RCC 7860 (cell line): ENCODE measurements around the gene DHRS11.

ENCODE experiments used
- DNase-seq: peaks from one replicate; pipeline ENCODE4 v3.0.0-alpha.2; 2015; ENCODE audit warnings: low spot score
- FAIRE-seq: peaks from 2 replicates; lab custom pipeline; 2012; peaks lifted over from hg19 to GRCh38; lab: Jason Lieb, UNC

DHRS11 gene, protein sequence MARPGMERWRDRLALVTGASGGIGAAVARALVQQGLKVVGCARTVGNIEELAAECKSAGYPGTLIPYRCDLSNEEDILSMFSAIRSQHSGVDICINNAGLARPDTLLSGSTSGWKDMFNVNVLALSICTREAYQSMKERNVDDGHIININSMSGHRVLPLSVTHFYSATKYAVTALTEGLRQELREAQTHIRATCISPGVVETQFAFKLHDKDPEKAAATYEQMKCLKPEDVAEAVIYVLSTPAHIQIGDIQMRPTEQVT

GRCh38 chr17:36591434-36592315 lies at the start of gene DHRS11:
TSS of gene DHRS11 (plus strand) at chr17:36591879. CDS start at chr17:36592010, 131 bp downstream.
- DNase-seq: peak; percentile 51
- FAIRE-seq: no peak

GRCh38 chr17:36542755-36543154 lies 48.9 kb upstream of the DHRS11 start:
- FAIRE-seq (no peak), DNase-seq (no peak)

- DNase-seq (peak; percentile 42), FAIRE-seq (no peak)
Observed at GRCh38 chr17:36544044-36544306, 47.7 kb upstream of the DHRS11 start.

GRCh38 chr17:36544307-36545076 lies 47.2 kb upstream of the DHRS11 start, which contains the start of gene GGNBP2:
TSS of gene GGNBP2 (plus strand) at chr17:36544919. CDS start at chr17:36545725, 806 bp downstream.
- peak; percentile 83 for DNase-seq

GRCh38 chr17:36545077-36545464 lies 46.6 kb upstream of the DHRS11 start:
- FAIRE-seq: no peak
- DNase-seq: no peak

More at GRCh38 chr17:36544307-36545076, 47.2 kb upstream of the DHRS11 start, which contains the start of gene GGNBP2:
- FAIRE-seq: no peak

- DNase-seq (peak; percentile 92), FAIRE-seq (no peak)
Observed at GRCh38 chr17:36545465-36546417, 45.9 kb upstream of the DHRS11 start.

DNA sequence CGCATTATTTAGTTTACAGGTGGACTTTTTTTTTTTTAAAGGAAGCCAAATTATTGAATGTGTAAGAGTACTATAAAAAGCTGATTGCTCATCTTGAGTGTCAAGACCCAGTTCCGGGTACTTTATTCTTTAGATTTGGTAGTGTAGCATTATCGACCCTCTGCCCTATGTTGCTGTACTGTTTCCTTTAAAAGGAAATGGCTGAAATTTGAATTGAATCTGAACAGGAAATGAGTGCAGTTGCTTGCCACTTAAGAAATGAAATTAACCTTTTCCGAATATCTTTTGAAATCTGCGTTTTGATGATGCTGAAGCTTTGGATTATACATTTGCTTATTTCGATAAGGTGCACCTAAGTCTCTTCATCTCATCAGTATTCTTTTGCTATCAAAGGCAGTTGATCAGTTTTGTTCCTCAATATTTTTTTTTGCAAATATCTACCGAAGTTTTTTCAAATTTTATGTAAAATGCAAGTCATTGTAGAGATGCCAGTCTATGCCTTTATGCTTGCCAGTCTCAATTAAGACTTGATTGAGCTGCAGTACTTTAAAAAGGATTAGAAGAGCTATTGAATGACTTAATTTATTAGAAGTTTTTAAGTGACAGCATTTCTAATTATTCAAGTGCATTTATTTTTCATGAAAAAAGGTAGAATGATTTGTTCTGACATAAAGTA lies 45.1 kb upstream of the DHRS11 start:
- no peak for FAIRE-seq
- no peak for DNase-seq

- DNase-seq: no peak
- FAIRE-seq: no peak
Observed at GRCh38 chr17:36547776-36548175, 43.9 kb upstream of the DHRS11 start.

GRCh38 chr17:36550491-36551417 lies 40.9 kb upstream of the DHRS11 start:
- DNase-seq (no peak), FAIRE-seq (no peak)

- DNase-seq (no peak), FAIRE-seq (no peak)
Observed at GRCh38 chr17:36553459-36553858, 38.2 kb upstream of the DHRS11 start.

DNA sequence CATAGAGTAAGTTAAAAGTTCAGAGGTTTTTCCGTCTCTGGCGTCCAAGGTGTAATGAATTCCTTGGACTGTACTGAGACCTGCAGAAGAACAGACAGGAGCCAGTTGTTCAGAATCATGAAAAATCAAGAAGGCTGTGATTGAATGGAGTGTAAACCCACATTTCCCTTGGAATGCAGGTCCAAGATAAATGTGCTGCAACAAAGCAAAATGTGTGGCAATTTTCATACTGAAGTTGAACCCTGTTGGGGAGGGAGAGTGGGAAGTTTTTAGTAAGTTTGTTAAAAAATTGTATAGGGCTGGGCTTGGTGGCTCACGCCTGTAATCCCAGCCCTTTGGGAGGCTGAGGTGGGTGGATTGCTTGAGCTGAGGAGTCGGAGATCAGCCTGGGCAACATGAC lies 25.6 kb upstream of the DHRS11 start:
- DNase-seq (no peak), FAIRE-seq (no peak)

DNA sequence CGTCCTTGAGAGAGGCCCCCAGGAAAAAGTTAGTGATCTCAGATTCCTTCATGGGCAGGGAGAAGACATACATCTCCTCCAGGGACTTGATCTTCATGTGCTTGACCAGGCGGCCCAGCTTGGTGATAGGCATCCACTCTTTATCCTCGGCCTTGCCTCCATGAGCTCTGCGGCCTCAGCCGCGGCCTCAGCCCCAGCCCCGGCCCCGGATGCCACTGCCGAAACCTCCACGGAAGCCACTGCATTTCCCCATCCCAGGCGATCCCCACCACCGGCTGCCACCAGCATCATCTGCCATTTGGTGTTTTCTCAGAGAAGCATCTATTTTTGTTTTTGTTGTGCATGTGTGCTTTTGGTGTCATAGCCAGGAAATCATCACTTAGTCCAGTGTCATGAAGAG lies 16.7 kb upstream of the DHRS11 start:
- FAIRE-seq (no peak), DNase-seq (no peak)

GRCh38 chr17:36576793-36577192 lies 14.9 kb upstream of the DHRS11 start:
- FAIRE-seq: no peak
- no peak for DNase-seq

DNA sequence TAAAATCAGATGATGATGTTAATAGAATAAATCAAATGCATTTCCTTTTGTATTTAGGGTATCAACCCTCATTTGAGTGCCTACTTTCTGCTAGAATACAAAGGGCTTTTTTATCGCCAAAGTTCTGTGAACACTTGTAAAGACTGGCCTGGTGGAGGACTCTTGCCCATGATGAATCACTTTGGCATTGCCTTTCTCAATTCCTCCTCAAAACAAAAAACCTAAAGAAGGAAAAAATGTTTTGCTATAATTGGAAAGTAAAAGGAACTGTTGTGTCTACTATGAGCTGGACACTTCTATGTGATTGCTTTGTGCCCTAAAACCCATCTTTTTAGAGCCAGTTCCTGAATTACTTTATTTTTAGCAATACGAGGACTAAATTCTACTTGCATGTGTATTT lies 13.0 kb upstream of the DHRS11 start:
- FAIRE-seq: no peak
- no peak for DNase-seq

DNA sequence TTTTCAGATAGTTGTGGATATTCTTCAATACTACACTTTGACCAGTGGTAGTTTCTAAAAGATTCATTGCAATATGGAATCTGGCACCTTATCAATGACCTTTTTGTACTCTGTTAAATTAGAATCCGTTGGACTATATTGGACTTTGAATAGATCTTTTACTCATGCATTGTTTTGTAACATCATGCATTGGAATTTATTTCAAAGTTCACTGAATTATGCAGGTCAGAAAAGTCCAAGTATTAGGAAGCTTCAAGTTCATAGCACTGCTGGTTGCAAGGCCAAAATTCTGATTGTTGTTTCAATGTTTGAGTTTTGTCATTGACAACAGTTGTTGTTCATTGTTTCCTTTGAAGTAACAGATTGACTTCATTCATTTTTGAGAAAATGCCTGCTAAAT lies 7.9 kb upstream of the DHRS11 start:
- DNase-seq: no peak
- no peak for FAIRE-seq

DNA sequence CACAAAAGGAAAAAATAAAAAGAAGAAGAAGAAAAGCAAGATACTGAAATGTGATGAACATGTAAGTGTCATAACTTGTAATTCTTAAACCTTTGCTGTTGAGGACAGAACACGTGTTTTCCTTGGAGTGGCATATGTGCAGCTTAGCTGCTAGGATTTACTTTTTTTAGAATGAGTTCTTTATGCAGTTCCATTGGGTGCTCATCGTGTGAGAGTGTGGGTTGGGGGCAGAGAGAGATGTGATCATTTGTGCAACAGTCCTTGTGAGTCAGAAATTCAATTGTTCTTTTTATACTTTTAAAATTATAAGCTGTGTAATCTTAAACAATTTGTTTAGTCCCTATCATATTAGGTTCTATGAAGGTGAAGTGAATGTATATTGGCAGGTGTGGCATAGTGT lies 5.5 kb upstream of the DHRS11 start:
- no peak for FAIRE-seq
- no peak for DNase-seq

DNA sequence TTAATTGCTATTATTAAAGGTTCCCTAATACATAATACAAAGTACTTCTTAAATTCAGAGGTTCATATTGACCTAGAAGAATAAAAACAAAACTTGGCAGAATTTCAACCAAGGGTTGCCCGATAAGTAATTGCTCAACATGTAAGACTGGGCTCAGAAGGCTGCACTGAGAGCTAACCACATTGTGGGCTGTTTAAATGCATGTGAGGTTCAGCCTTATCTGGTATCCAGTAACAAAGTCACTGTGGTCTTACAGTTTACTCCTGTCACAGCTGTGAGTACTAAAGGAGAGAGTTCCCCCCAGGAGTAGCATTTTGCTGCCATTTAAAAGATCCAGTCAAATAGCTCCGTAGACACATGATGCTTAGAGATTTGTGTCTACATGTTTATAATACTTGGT lies 1.6 kb upstream of the DHRS11 start:
- DNase-seq (no peak), FAIRE-seq (no peak)

- DNase-seq: peak; percentile 23
Observed at GRCh38 chr17:36592316-36592715, 637 bp downstream of the DHRS11 start.

More at GRCh38 chr17:36592316-36592715, 637 bp downstream of the DHRS11 start:
- no peak for FAIRE-seq
